PC-9 (cell line): ENCODE data around the gene CD200. TPM values are rescaled to one million over a fixed set of nuclear protein-coding genes. Genes with fewer than 3 reads are reported as not detected.
"Not testable (repeated sequence)": the region's sequence is repeated elsewhere in the genome, so short reads cannot be mapped to it uniquely, and the experiment has no call there.

Experiments used
- BruUV-seq: library from RNA; stranded (reverse); fragments of 400-500 nt; replicated peaks from 2 replicates; lab custom pipeline; 2021; lab: Mats Ljungman, UMichigan
- CTCF ChIA-PET: fragments of 300-600 bp; sonication (Branson Sonifier 250); formaldehyde crosslinking; loops from one replicate; lab custom pipeline; 2022; ENCODE audit warnings: antibody characterized with exemption; lab: Charles Lee
- POLR2A ChIA-PET: fragments of 300-600 bp; sonication (Branson Sonifier 250); formaldehyde crosslinking; loops from one replicate; lab custom pipeline; 2022; ENCODE audit warnings: antibody characterized with exemption; ENCODE audit not compliant: unreplicated experiment; lab: Charles Lee
- DNase-seq, 2 experiments: peaks; one replicate each; pipeline versions ENCODE4 v3.0.0 to v3.0.0-alpha.2; 2015 to 2022; ENCODE audit warnings: mixed read lengths in 1 of 2
- H2AFZ ChIP-seq: fragments of 200-600 bp; sonication (generic); 2 replicates; pipeline ENCODE4 v1.8.1; 2017; ENCODE audit warnings: antibody characterized with exemption
- H3F3A ChIP-seq: fragments of 200-600 bp; sonication (generic); 2 replicates; pipeline ENCODE4 v1.8.1; 2017; ENCODE audit warnings: antibody characterized with exemption, mild to moderate bottlenecking, low read depth; ENCODE audit not compliant: insufficient read depth
- H3K27ac ChIP-seq: fragments of 200-600 bp; sonication (generic); 2 replicates; pipeline ENCODE4 v1.6.1; 2016; ENCODE audit warnings: mixed run types
- H3K27me3 ChIP-seq: fragments of 200-600 bp; sonication (generic); 2 replicates; pipeline ENCODE4 v1.6.1; 2016; ENCODE audit warnings: low read depth, mixed run types; ENCODE audit not compliant: insufficient read depth
- H3K36me3 ChIP-seq: fragments of 200-600 bp; sonication (generic); 2 replicates; pipeline ENCODE4 v1.6.1; 2016; ENCODE audit warnings: low read depth, mixed run types
- H3K4me1 ChIP-seq: fragments of 200-600 bp; sonication (generic); replicated peaks from 2 replicates; pipeline ENCODE4 v1.6.1; 2016; ENCODE audit warnings: mixed run types; ENCODE audit not compliant: insufficient read depth
- H3K4me2 ChIP-seq: fragments of 200-600 bp; sonication (generic); 2 replicates; pipeline ENCODE4 v1.6.1; 2017; ENCODE audit warnings: mixed run types
- H3K4me3 ChIP-seq: fragments of 200-600 bp; sonication (generic); 2 replicates; pipeline ENCODE4 v1.6.1; 2016; ENCODE audit warnings: mixed run types
- H3K79me2 ChIP-seq: fragments of 200-600 bp; sonication (generic); 2 replicates; pipeline ENCODE4 v1.6.1; 2017; ENCODE audit warnings: low read depth, mixed run types
- H3K9me2 ChIP-seq: fragments of 200-600 bp; sonication (generic); 2 replicates; pipeline ENCODE4 v1.8.1; 2017; ENCODE audit warnings: mild to moderate bottlenecking; ENCODE audit not compliant: insufficient read depth
- H3K9me3 ChIP-seq: fragments of 200-600 bp; sonication (generic); 2 replicates; pipeline ENCODE4 v1.8.1; 2016; ENCODE audit warnings: low read depth; ENCODE audit not compliant: insufficient read depth
- H4K20me1 ChIP-seq: fragments of 200-600 bp; sonication (generic); 2 replicates; pipeline ENCODE4 v1.8.1; 2017; ENCODE audit not compliant: insufficient read depth
- EZH2 ChIP-seq: fragments of 200-600 bp; sonication (generic); IDR thresholded peaks from 2 replicates; pipeline ENCODE4 v1.8.0; 2017; ENCODE audit warnings: antibody characterized with exemption, low read depth
- intact Hi-C: fragments of 100-400 bp; cut with micrococcal nuclease; formaldehyde crosslinking; loops from one replicate; pipeline ENCODE4 v1.10.0; 2022; ENCODE audit not compliant: unreplicated experiment
- total RNA-seq: library from RNA; stranded (reverse); gene quantifications from 2 replicates; pipeline ENCODE4 v1.2.3, GENCODE V29; 2021
- TF ChIP-seq, protein P1 (sequence below): fragments of 200-600 bp; sonication (generic); conservative IDR thresholded peaks from 2 replicates; pipeline ENCODE4 v1.6.1; 2017; ENCODE audit warnings: mixed run types, antibody characterized with exemption, mild to moderate bottlenecking, moderate library complexity

The CD200 gene
- total RNA-seq, 1 experiment from 2014 or later, result 4.0 TPM

DNA sequence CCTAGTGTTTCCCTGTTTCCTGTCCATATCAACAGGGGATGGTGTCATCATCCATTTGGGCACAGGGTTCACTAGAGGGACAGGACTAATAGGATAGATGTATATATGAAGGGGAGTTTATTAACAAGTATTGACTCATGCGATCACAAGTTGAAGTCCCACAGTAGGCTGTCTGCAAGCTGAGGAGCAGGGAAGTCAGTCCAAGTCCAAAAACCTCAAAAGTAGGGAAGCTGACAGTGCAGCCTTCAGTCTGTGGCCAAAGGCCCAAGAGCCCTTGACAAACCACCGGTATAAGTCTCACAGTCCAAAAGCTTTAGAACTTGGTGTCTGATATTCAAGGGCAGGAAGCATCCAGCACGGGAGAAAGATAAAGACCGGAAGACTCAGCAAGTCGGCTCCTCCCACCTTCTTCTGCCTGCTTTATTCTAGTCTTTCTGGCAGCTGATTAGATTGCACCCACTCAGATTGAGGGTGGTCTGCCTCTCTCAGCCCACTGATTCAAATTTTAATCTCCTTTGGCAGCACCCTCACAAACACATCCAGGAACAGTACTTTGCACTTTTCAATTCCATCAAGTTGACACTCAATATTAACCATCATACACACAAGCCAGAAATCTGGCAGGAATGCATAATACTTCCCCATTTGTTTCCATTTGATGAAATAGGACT is 43.4 kb downstream of the CD200 start:
- Histone ChIP-seq H3K9me3 (0 out of 2 replicates have a peak, but pooled peaks cover 6% of the 10 kb centered on the region), H3K4me2 (no peak overlapping the region), H4K20me1 (no peaks in the 10 kb centered on the region; the same call in 1 of the 2 replicates), H3K4me1 (no peaks in the 10 kb centered on the region), H3F3A (no peaks in the 10 kb centered on the region), H3K4me3 (no peak overlapping the region), H3K9me2 (no peaks in the 10 kb centered on the region; the same call in none of the 2 replicates), H3K79me2 (no peaks in the 10 kb centered on the region), H3K27me3 (no peaks in the 10 kb centered on the region), H3K36me3 (no peaks in the 10 kb centered on the region), H2AFZ (no peak overlapping the region), H3K27ac (no peak overlapping the region)
- DNase-seq, result no peak
- ChIA-PET CTCF (no interaction called here), POLR2A (no interaction called here)
- BruUV-seq, result no TSS peak
- TF ChIP-seq, protein P1, sequence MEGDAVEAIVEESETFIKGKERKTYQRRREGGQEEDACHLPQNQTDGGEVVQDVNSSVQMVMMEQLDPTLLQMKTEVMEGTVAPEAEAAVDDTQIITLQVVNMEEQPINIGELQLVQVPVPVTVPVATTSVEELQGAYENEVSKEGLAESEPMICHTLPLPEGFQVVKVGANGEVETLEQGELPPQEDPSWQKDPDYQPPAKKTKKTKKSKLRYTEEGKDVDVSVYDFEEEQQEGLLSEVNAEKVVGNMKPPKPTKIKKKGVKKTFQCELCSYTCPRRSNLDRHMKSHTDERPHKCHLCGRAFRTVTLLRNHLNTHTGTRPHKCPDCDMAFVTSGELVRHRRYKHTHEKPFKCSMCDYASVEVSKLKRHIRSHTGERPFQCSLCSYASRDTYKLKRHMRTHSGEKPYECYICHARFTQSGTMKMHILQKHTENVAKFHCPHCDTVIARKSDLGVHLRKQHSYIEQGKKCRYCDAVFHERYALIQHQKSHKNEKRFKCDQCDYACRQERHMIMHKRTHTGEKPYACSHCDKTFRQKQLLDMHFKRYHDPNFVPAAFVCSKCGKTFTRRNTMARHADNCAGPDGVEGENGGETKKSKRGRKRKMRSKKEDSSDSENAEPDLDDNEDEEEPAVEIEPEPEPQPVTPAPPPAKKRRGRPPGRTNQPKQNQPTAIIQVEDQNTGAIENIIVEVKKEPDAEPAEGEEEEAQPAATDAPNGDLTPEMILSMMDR, result no peak
- TF ChIP-seq EZH2, result no peak
- intact Hi-C loops, result no loop called here

DNA sequence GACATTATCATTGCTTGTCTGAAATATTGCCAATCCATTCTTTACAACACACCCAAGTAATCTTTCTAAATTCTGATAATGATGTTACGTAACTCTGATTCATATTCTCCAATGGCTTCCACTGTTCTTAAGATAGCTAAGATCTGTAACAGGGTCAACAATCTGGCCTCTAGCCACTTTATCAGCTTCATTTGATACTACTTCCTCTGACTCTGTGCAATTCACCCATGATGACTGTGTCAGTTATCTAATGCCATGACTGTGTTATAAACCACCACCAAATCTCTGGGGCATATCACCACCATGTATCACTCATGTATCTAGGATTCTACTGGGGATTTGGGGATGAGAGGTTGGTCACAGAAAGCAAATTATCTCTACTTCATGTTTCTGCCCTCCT is 44.0 kb downstream of the CD200 start:
- Histone ChIP-seq H3K9me3 (0 out of 2 replicates have a peak, but pooled peaks cover 6% of the 10 kb centered on the region), H3K79me2 (no peaks in the 10 kb centered on the region), H3F3A (no peaks in the 10 kb centered on the region), H3K36me3 (no peaks in the 10 kb centered on the region), H4K20me1 (no peaks in the 10 kb centered on the region; the same call in 1 of the 2 replicates), H2AFZ (no peak overlapping the region), H3K9me2 (no peaks in the 10 kb centered on the region; the same call in none of the 2 replicates), H3K4me1 (no peaks in the 10 kb centered on the region), H3K27ac (no peak overlapping the region), H3K27me3 (no peaks in the 10 kb centered on the region), H3K4me2 (no peak overlapping the region), H3K4me3 (no peak overlapping the region)
- no TSS peak for BruUV-seq
- no peak for DNase-seq
- POLR2A ChIA-PET, result no interaction called here
- CTCF ChIA-PET, result no interaction called here
- intact Hi-C loops, result no loop called here
- TF ChIP-seq EZH2, result no peak
- TF ChIP-seq, protein P1, result no peak

DNA sequence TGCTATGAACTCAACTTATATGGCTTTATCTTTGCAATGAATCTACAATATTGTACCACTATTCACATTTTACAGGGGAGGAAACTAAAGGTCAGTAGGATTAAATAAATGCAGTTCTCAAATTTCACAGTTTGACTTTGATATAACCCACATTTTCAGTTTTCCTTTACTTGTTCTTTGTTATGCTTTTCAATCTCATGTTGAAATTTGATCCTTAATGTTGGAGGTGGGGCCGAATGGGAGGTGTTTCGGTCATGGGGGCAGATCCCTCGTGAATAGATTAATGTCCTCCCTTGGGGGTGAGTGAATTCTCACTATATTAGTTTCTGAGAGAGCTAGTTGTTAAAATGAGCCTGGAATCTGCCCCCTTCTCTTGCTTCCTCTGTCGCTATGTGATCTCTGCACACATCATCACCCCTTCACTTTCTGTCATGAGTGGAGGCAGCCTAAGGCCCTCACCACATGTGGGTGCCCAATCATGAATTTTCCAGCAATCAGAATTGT is 44.7 kb downstream of the CD200 start:
- no peak overlapping the region for H3K4me2 ChIP-seq
- no peaks in the 10 kb centered on the region for H3K27me3 ChIP-seq
- no peaks in the 10 kb centered on the region for H3K36me3 ChIP-seq
- no peak overlapping the region for H3K4me3 ChIP-seq
- no peaks in the 10 kb centered on the region for H4K20me1 ChIP-seq
- 0 out of 2 replicates have a peak, but pooled peaks cover 6% of the 10 kb centered on the region for H3K9me3 ChIP-seq
- no peaks in the 10 kb centered on the region; the same call in 1 of the 2 replicates for H3K9me2 ChIP-seq
- no peaks in the 10 kb centered on the region for H3F3A ChIP-seq
- no peak for DNase-seq
- no peaks in the 10 kb centered on the region for H3K4me1 ChIP-seq
- H3K79me2 ChIP-seq, result no peaks in the 10 kb centered on the region
- BruUV-seq, result no TSS peak
- H3K27ac ChIP-seq, result no peak overlapping the region
- intact Hi-C loops, result no loop called here
- ChIA-PET POLR2A (no interaction called here), CTCF (no interaction called here)
- TF ChIP-seq EZH2, result no peak
- TF ChIP-seq, protein P1, result no peak
- H2AFZ ChIP-seq, result no peak overlapping the region

DNA sequence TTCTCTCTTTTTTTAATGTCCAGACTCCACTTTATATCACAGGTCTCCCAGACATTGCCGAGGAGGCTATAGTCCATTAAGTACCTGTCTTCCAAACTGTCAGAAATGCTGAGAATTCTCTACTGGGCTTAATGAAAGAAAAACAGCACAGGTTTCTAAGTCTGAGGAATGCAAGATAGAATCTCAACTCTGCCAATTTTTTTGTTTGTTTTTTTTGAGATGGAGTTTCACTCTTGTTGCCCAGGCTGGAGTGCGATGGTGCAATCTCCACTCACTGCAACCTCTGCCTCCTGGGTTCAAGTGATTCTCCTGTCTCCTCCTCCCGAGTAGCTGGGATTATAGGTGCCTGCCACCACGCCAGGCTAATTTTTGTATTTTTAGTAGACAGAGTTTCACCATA is 45.4 kb downstream of the CD200 start:
- H4K20me1 ChIP-seq, H3K27me3 ChIP-seq, CTCF ChIA-PET, H3K9me2 ChIP-seq, DNase-seq, intact Hi-C loops, H3F3A ChIP-seq, H2AFZ ChIP-seq, H3K27ac ChIP-seq, H3K36me3 ChIP-seq, H3K79me2 ChIP-seq, H3K4me1 ChIP-seq, BruUV-seq, H3K4me3 ChIP-seq, H3K9me3 ChIP-seq, H3K4me2 ChIP-seq: not testable (repeated sequence)
- POLR2A ChIA-PET, result interaction anchor here (0.8 kb wide), 1 partner anchor 1138 kb away, joined by 12 read pairs; no protein-coding TSS in a partner anchor
